ENCODE measurements around the gene S100A16.
"Not testable (repeated sequence)": the region's sequence is repeated elsewhere in the genome, so short reads cannot be mapped to it uniquely, and the experiment has no call there.

S100A16 gene

GRCh38 chr1:153615406-153615805, 2.5 kb upstream of the S100A16 start:
- no peak for DNase-seq (ENCODE audit: low read depth in 3 of 3)

GRCh38 chr1:153614906-153615305, 2.0 kb upstream of the S100A16 start:
- DNase-seq (ENCODE audit: low read depth in 3 of 3), result no peak

- no peak for DNase-seq (ENCODE audit: low read depth in 3 of 3)
Measured at GRCh38 chr1:153614189-153614900, 1.4 kb upstream of the S100A16 start.

- DNase-seq (ENCODE audit: low read depth in 3 of 3), result no peak
Measured at GRCh38 chr1:153613406-153613805, 469 bp upstream of the S100A16 start.

GRCh38 chr1:153612111-153612754, 704 bp downstream of the S100A16 start:
- no peak for DNase-seq (ENCODE audit: low read depth in 3 of 3)

- no peak for DNase-seq (ENCODE audit: low read depth in 3 of 3)
Measured at GRCh38 chr1:153611356-153611755, 1.6 kb downstream of the S100A16 start.

GRCh38 chr1:153610811-153611301, 2.1 kb downstream of the S100A16 start:
- DNase-seq (ENCODE audit: low read depth in 3 of 3), result no peak

- DNase-seq (ENCODE audit: low read depth in 3 of 3), result no peak
Measured at GRCh38 chr1:153610334-153610733, 2.6 kb downstream of the S100A16 start.

GRCh38 chr1:153609585-153609907, 3.4 kb downstream of the S100A16 start:
- DNase-seq (ENCODE audit: low read depth in 3 of 3), result no peak

- no peak for DNase-seq (ENCODE audit: low read depth in 3 of 3)
Measured at GRCh38 chr1:153608742-153609584, 4.0 kb downstream of the S100A16 start.

GRCh38 chr1:153608089-153608682, 4.8 kb downstream of the S100A16 start:
- no peak for DNase-seq (ENCODE audit: low read depth in 3 of 3)

GRCh38 chr1:153607381-153607780, 5.6 kb downstream of the S100A16 start:
- DNase-seq (ENCODE audit: low read depth in 3 of 3), result no peak

GRCh38 chr1:153606194-153606593, 6.7 kb downstream of the S100A16 start:
- DNase-seq (ENCODE audit: low read depth in 3 of 3), result no peak

GRCh38 chr1:153602749-153603148, 10.2 kb downstream of the S100A16 start:
- no peak for DNase-seq (ENCODE audit: low read depth in 3 of 3)

GRCh38 chr1:153599847-153600246, 13.1 kb downstream of the S100A16 start:
- no peak for DNase-seq (ENCODE audit: low read depth in 3 of 3)

GRCh38 chr1:153598309-153599172, 14.4 kb downstream of the S100A16 start:
- no peak for DNase-seq (ENCODE audit: low read depth in 3 of 3)

GRCh38 chr1:153597206-153597605, 15.7 kb downstream of the S100A16 start:
- DNase-seq (ENCODE audit: low read depth in 3 of 3), result no peak

- no peak for DNase-seq (ENCODE audit: low read depth in 3 of 3)
Measured at GRCh38 chr1:153592748-153593147, 20.2 kb downstream of the S100A16 start.

GRCh38 chr1:153588482-153588881, 24.5 kb downstream of the S100A16 start:
- DNase-seq (ENCODE audit: low read depth in 3 of 3), result no peak

- not testable (repeated sequence) for DNase-seq (ENCODE audit: low read depth in 3 of 3)
Measured at GRCh38 chr1:153588033-153588432, 24.9 kb downstream of the S100A16 start.

- DNase-seq (ENCODE audit: low read depth in 3 of 3), result no peak
Measured at GRCh38 chr1:153587314-153587713, 25.6 kb downstream of the S100A16 start.

Data from stimulated activated CD4-positive, alpha-beta T cell treated with anti-CD3 and anti-CD28 coated beads, TNF-alpha, amount 100 ng/mL, for 24 hours (primary cell).